HepG2 (cell line): Measurements from ENCODE around the gene BARX2. TPM values are rescaled to one million over a fixed set of nuclear protein-coding genes. Genes with fewer than 3 reads are reported as not detected.

Experiments
- ATAC-seq: fragments of 200-7000 bp; cut with Tn5 transposase; 3 replicates; pipeline ENCODE4 v1.9.1; 2020; ENCODE audit warnings: mild to moderate bottlenecking, moderate library complexity
- BruUV-seq: library from RNA; stranded (reverse); fragments of 400-500 nt; replicated peaks from 2 replicates; lab custom pipeline; 2021; lab: Mats Ljungman, UMichigan
- CTCF ChIA-PET: fragments of 300-600 bp; formaldehyde crosslinking; extraction: SDS; loops from one replicate; lab custom pipeline; 2021; ENCODE audit warnings: low total read pairs, inconsistent platforms, low intra/inter-chr PET ratio; lab: Yijun Ruan, JAX
- POLR2A ChIA-PET: fragments of 350-600 bp; sonication (Branson Sonifier 250); formaldehyde crosslinking; loops from one replicate; lab custom pipeline; 2020; ENCODE audit warnings: antibody characterized with exemption, inconsistent platforms; lab: Yijun Ruan, JAX
- DNase-seq: peaks from one replicate; pipeline ENCODE4 v3.0.0-alpha.2; 2015; ENCODE audit warnings: low spot score
- FAIRE-seq: peaks from 3 replicates; lab custom pipeline; 2011; peaks lifted over from hg19 to GRCh38; lab: Jason Lieb, UNC
- H2AFZ ChIP-seq: one replicate; pipeline ENCODE4 v1.6.1; 2011; ENCODE audit warnings: low read length, inconsistent platforms
- H3K27ac ChIP-seq: fragments of 300-600 bp; 3 replicates; pipeline ENCODE4 v1.8.0; 2011; ENCODE audit warnings: mixed run types, mild to moderate bottlenecking, mixed read lengths, low read length, inconsistent platforms; ENCODE audit not compliant: insufficient read depth; ENCODE audit errors: extremely low read length
- H3K27me3 ChIP-seq, 2 experiments: fragments of 200-600 bp in 1 of 2; 2 replicates in 1 of 2; 3 replicates in 1 of 2; pipeline versions ENCODE4 v1.6.0 to v1.8.0; 2011; ENCODE audit warnings: low read length in 2 of 2, mild to moderate bottlenecking in 2 of 2, moderate library complexity in 2 of 2, inconsistent platforms in 1 of 2; ENCODE audit not compliant: insufficient read depth in 2 of 2, control insufficient read depth in 1 of 2
- H3K36me3 ChIP-seq, 2 experiments: fragments of 200-600 bp in 1 of 2; replicated peaks in 1 of 2; 2 replicates in 1 of 2; 3 replicates in 1 of 2; pipeline versions ENCODE4 v1.5.1 to v1.8.0; 2011; ENCODE audit warnings: low read length in 2 of 2, inconsistent platforms in 1 of 2; ENCODE audit not compliant: insufficient read depth in 2 of 2, control insufficient read depth in 1 of 2
- H3K4me1 ChIP-seq: 2 replicates; pipeline ENCODE4 v1.5.1; 2012; ENCODE audit warnings: low read length, inconsistent platforms; ENCODE audit not compliant: insufficient read depth
- H3K4me2 ChIP-seq: 2 replicates; pipeline ENCODE4 v1.6.0; 2011; ENCODE audit warnings: low read depth, low read length, inconsistent platforms
- H3K4me3 ChIP-seq, 3 experiments: fragments of 200-600 bp in 1 of 3; sonication (generic), shearing (Covaris generic) in 1 of 3; replicated peaks in 1 of 3; 2 replicates each; pipeline ENCODE4 v1.5.1; 2011 to 2016; ENCODE audit warnings: low read length in 3 of 3, inconsistent platforms in 2 of 3, low read depth in 2 of 3, mild to moderate bottlenecking in 2 of 3, control low read depth in 1 of 3, mixed read lengths in 1 of 3; ENCODE audit not compliant: insufficient read depth in 1 of 3
- H3K79me2 ChIP-seq: one replicate; pipeline ENCODE4 v1.6.1; 2011; ENCODE audit warnings: low read length, inconsistent platforms; ENCODE audit not compliant: insufficient read depth
- H3K9ac ChIP-seq: 2 replicates; pipeline ENCODE4 v1.6.0; 2011; ENCODE audit warnings: mild to moderate bottlenecking, low read depth, low read length, inconsistent platforms; ENCODE audit not compliant: insufficient read depth
- H3K9me3 ChIP-seq: 2 replicates; pipeline ENCODE4 v1.5.1; 2012; ENCODE audit warnings: mild to moderate bottlenecking, low read length
- H4K20me1 ChIP-seq: 2 replicates; pipeline ENCODE4 v1.6.0; 2011; ENCODE audit warnings: inconsistent platforms, mild to moderate bottlenecking, low read length, moderate library complexity; ENCODE audit not compliant: insufficient read depth
- EZH2 ChIP-seq: conservative IDR thresholded peaks from 2 replicates; pipeline ENCODE4 v1.6.1; 2012; ENCODE audit warnings: mild to moderate bottlenecking, low read depth, low read length, moderate library complexity
- ZNF75D ChIP-seq: sonication (generic); formaldehyde crosslinking; IDR thresholded peaks from 2 replicates; pipeline ENCODE4 v1.8.1; 2023; ENCODE audit warnings: missing genetic modification reagents, mild to moderate bottlenecking, borderline replicate concordance
- ZNF768 ChIP-seq: sonication (generic); formaldehyde crosslinking; IDR thresholded peaks from 2 replicates; pipeline ENCODE4 v1.4.0; 2020; ENCODE audit warnings: missing genetic modification reagents
- WGBS: methylation state at CpG from one replicate; pipeline ENCODE4 v1.1.6; 2017; ENCODE audit warnings: low lambda C conversion rate; 5-methylcytosine and 5-hydroxymethylcytosine counted together
- in situ Hi-C: cut with HindIII; loops from 2 replicates; pipeline ENCODE4 v1.10.0; 2017; ENCODE audit warnings: low pct_unique_long_range_greater_than_20kb; ENCODE audit not compliant: extremely low pct_ligation_motif_present
- intact Hi-C: fragments of 100-400 bp; cut with micrococcal nuclease; formaldehyde crosslinking; loops from one replicate; pipeline ENCODE4 v1.10.0; 2022; ENCODE audit not compliant: unreplicated experiment
- polyA plus RNA-seq, 8 experiments: library from polyadenylated mRNA; depleted of rRNA in 3 of 8; stranded (reverse) in 7 of 8; unstranded in 1 of 8; fragments of >200 nt; fragmentation: Illumina TruSeq in 4 of 8; extraction: Trizol in 4 of 8; gene quantifications; 2 replicates each; pipeline versions ENCODE4 v1.2.1 to v1.2.3, GENCODE V29; 2011 to 2016; ENCODE audit warnings: low read depth in 4 of 8, missing spikeins in 1 of 8, mixed read lengths in 1 of 8; ENCODE audit not compliant: insufficient read depth in 1 of 8
- total RNA-seq, 5 experiments: library from RNA; depleted of rRNA; stranded (reverse); fragments of >200 nt; fragmentation: Illumina TruSeq; extraction: Trizol; gene quantifications; 2 replicates each; pipeline ENCODE4 v1.2.3, GENCODE V29; 2016; ENCODE audit warnings: low read depth in 1 of 5
- TF ChIP-seq, protein P1 (sequence below): sonication (generic); formaldehyde crosslinking; IDR thresholded peaks from 2 replicates; pipeline ENCODE4 v1.5.1; 2020; ENCODE audit warnings: missing genetic modification reagents, mild to moderate bottlenecking, borderline replicate concordance

BARX2 gene
- total and polyA plus RNA-seq, 2 of the 13 experiments (the other 11 are each of a cell fraction or from before 2014, with no cell fraction given): not detected

DNA sequence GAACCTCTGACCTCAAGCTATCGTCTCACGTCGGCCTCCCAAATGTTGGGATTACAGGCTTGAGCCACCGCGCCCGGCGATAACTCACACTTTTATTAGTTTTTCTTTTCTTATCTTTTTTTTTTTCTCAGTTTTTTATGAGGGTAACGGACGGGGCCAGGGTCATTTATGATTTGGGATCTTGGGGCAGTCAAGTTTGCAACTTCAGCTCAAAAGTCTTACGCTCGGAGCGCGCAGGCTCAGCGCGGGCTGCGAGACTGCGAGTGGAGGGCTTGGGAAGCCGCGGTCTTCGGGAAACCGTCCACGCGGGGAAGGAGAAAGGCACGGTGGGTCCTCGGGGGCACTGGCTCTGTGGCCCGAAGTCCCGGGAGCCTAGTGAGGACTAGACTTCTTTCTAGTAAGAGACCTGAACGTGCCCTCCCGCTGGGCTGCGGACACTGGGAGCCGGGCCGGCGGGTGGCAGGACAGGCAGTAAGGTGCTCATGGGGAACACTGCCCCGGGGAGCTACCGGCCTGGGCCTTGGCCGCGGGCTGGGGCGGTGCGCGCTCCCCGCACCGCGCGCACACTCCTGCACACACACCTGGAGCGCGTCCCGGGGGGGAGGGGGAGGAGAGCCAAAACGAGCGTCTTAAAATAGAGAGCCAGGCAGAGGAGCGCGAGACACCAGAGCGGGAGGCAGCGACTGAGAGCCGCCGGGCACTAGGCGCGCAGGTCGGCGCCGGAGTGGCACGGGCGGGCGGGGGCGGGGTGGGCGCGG lies 476 bp upstream of the BARX2 start:
- 13% methylated on average over 39 of the region's 66 CpGs for WGBS
- H4K20me1 ChIP-seq: 0 out of 2 replicates have a peak, but pooled peaks cover 5% of the 10 kb centered on the region
- ChIA-PET CTCF (interaction anchor here (0.7 to 1.4 kb wide), 3 partner anchors 11 to 376 kb away, joined by 3 to 8 read pairs (median 5); no protein-coding TSS in a partner anchor), POLR2A (no interaction called here)
- H3K9ac ChIP-seq: no peak overlapping the region
- TF ChIP-seq EZH2: peak; percentile 89
- TF ChIP-seq, protein P1, sequence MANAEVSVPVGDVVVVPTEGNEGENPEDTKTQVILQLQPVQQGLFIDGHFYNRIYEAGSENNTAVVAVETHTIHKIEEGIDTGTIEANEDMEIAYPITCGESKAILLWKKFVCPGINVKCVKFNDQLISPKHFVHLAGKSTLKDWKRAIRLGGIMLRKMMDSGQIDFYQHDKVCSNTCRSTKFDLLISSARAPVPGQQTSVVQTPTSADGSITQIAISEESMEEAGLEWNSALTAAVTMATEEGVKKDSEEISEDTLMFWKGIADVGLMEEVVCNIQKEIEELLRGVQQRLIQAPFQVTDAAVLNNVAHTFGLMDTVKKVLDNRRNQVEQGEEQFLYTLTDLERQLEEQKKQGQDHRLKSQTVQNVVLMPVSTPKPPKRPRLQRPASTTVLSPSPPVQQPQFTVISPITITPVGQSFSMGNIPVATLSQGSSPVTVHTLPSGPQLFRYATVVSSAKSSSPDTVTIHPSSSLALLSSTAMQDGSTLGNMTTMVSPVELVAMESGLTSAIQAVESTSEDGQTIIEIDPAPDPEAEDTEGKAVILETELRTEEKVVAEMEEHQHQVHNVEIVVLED: no peak
- no peak for TF ChIP-seq ZNF75D (CRISPR knock-in tag)
- TF ChIP-seq ZNF768 (CRISPR knock-in tag): 0 out of 2 replicates have a peak, but pooled peaks have one; percentile 6
- H3K27me3 ChIP-seq: peaks cover 10 to 83% of the 10 kb centered on the region in 2 experiments
- no peaks in the 10 kb centered on the region for H3K79me2 ChIP-seq
- peak; percentile 75 for ATAC-seq
- H3K9me3 ChIP-seq: no peaks in the 10 kb centered on the region
- H3K27ac ChIP-seq: no peak overlapping the region
- H3K4me2 ChIP-seq: peak overlapping the region; percentile 61
- H3K4me1 ChIP-seq: no peaks in the 10 kb centered on the region
- no peak overlapping the region for H2AFZ ChIP-seq
- no peaks in the 10 kb centered on the region for H3K36me3 ChIP-seq
- peak overlapping the region in 2 of 3 experiments; percentile 37 to 48; a peak in 2 of 6 replicates for H3K4me3 ChIP-seq
- BruUV-seq: no TSS peak
- in situ Hi-C loops (loop anchor here (5.0 kb wide), 1 partner anchor 322 kb away; no protein-coding TSS in a partner anchor), intact Hi-C loops (loop anchor here (5.0 kb wide), 2 partner anchors 322 to 377 kb away; no protein-coding TSS in a partner anchor)
- DNase-seq: no peak
- FAIRE-seq: no peak
